SU-DHL-6 (cell line): Measurements from ENCODE around the gene LRGUK.
"Not testable (repeated sequence)": the region's sequence is repeated elsewhere in the genome, so short reads cannot be mapped to it uniquely, and the experiment has no call there.

ENCODE experiments used
- CTCF ChIP-seq: fragments of 200-600 bp; sonication (generic); IDR thresholded peaks from one replicate; pipeline ENCODE4 v1.5.1; 2017; ENCODE audit warnings: antibody characterized with exemption, mild to moderate bottlenecking, low read length, moderate library complexity; ENCODE audit not compliant: insufficient read depth, poor library complexity, severe bottlenecking
- EZH2phosphoT487 ChIP-seq: fragments of 200-600 bp; sonication (generic), shearing (Covaris generic); conservative IDR thresholded peaks from 2 replicates; pipeline ENCODE4 v1.6.1; 2018; ENCODE audit warnings: mild to moderate bottlenecking, antibody characterized with exemption, low read length, moderate library complexity, mixed read lengths

- TF ChIP-seq CTCF, EZH2phosphoT487: not testable (repeated sequence)
These were observed 168.8 kb downstream of the LRGUK start for GRCh38 chr7:134295982-134296381.
